HepG2 (cell line): Measurements from ENCODE around the gene SPOP. TPM values are rescaled to one million over a fixed set of nuclear protein-coding genes. Genes with fewer than 3 reads are reported as not detected.

Experiments used
- ATAC-seq: fragments of 200-7000 bp; cut with Tn5 transposase; 3 replicates; pipeline ENCODE4 v1.9.1; 2020; ENCODE audit warnings: mild to moderate bottlenecking, moderate library complexity
- BruUV-seq: library from RNA; stranded (reverse); fragments of 400-500 nt; replicated peaks from 2 replicates; lab custom pipeline; 2021; lab: Mats Ljungman, UMichigan
- CTCF ChIA-PET: fragments of 300-600 bp; formaldehyde crosslinking; extraction: SDS; loops from one replicate; lab custom pipeline; 2021; ENCODE audit warnings: low total read pairs, inconsistent platforms, low intra/inter-chr PET ratio; lab: Yijun Ruan, JAX
- POLR2A ChIA-PET: fragments of 350-600 bp; sonication (Branson Sonifier 250); formaldehyde crosslinking; loops from one replicate; lab custom pipeline; 2020; ENCODE audit warnings: antibody characterized with exemption, inconsistent platforms; lab: Yijun Ruan, JAX
- DNase-seq: peaks from one replicate; pipeline ENCODE4 v3.0.0-alpha.2; 2015; ENCODE audit warnings: low spot score
- FAIRE-seq: peaks from 3 replicates; lab custom pipeline; 2011; peaks lifted over from hg19 to GRCh38; lab: Jason Lieb, UNC
- H2AFZ ChIP-seq: one replicate; pipeline ENCODE4 v1.6.1; 2011; ENCODE audit warnings: low read length, inconsistent platforms
- H3K27ac ChIP-seq: fragments of 300-600 bp; 3 replicates; pipeline ENCODE4 v1.8.0; 2011; ENCODE audit warnings: mixed run types, mild to moderate bottlenecking, mixed read lengths, low read length, inconsistent platforms; ENCODE audit not compliant: insufficient read depth; ENCODE audit errors: extremely low read length
- H3K27me3 ChIP-seq, 2 experiments: fragments of 200-600 bp in 1 of 2; 2 replicates in 1 of 2; 3 replicates in 1 of 2; pipeline versions ENCODE4 v1.6.0 to v1.8.0; 2011; ENCODE audit warnings: low read length in 2 of 2, mild to moderate bottlenecking in 2 of 2, moderate library complexity in 2 of 2, inconsistent platforms in 1 of 2; ENCODE audit not compliant: insufficient read depth in 2 of 2, control insufficient read depth in 1 of 2
- H3K36me3 ChIP-seq, 2 experiments: fragments of 200-600 bp in 1 of 2; replicated peaks in 1 of 2; 2 replicates in 1 of 2; 3 replicates in 1 of 2; pipeline versions ENCODE4 v1.5.1 to v1.8.0; 2011; ENCODE audit warnings: low read length in 2 of 2, inconsistent platforms in 1 of 2; ENCODE audit not compliant: insufficient read depth in 2 of 2, control insufficient read depth in 1 of 2
- H3K4me1 ChIP-seq: 2 replicates; pipeline ENCODE4 v1.5.1; 2012; ENCODE audit warnings: low read length, inconsistent platforms; ENCODE audit not compliant: insufficient read depth
- H3K4me2 ChIP-seq: 2 replicates; pipeline ENCODE4 v1.6.0; 2011; ENCODE audit warnings: low read depth, low read length, inconsistent platforms
- H3K4me3 ChIP-seq, 3 experiments: fragments of 200-600 bp in 1 of 3; sonication (generic), shearing (Covaris generic) in 1 of 3; replicated peaks in 1 of 3; 2 replicates each; pipeline ENCODE4 v1.5.1; 2011 to 2016; ENCODE audit warnings: low read length in 3 of 3, inconsistent platforms in 2 of 3, low read depth in 2 of 3, mild to moderate bottlenecking in 2 of 3, control low read depth in 1 of 3, mixed read lengths in 1 of 3; ENCODE audit not compliant: insufficient read depth in 1 of 3
- H3K79me2 ChIP-seq: one replicate; pipeline ENCODE4 v1.6.1; 2011; ENCODE audit warnings: low read length, inconsistent platforms; ENCODE audit not compliant: insufficient read depth
- H3K9ac ChIP-seq: 2 replicates; pipeline ENCODE4 v1.6.0; 2011; ENCODE audit warnings: mild to moderate bottlenecking, low read depth, low read length, inconsistent platforms; ENCODE audit not compliant: insufficient read depth
- H3K9me3 ChIP-seq: 2 replicates; pipeline ENCODE4 v1.5.1; 2012; ENCODE audit warnings: mild to moderate bottlenecking, low read length
- H4K20me1 ChIP-seq: 2 replicates; pipeline ENCODE4 v1.6.0; 2011; ENCODE audit warnings: inconsistent platforms, mild to moderate bottlenecking, low read length, moderate library complexity; ENCODE audit not compliant: insufficient read depth
- FOXA1 ChIP-seq, 2 experiments: fragments of 450-650 bp in 1 of 2; sonication (generic) in 1 of 2; formaldehyde crosslinking in 1 of 2; IDR thresholded peaks; 2 replicates each; pipeline versions ENCODE4 v1.4.0 to v1.6.1; 2016 to 2020; ENCODE audit warnings: missing genetic modification reagents in 1 of 2
- MTF2 ChIP-seq: sonication (generic); formaldehyde crosslinking; IDR thresholded peaks from 2 replicates; pipeline ENCODE4 v1.5.0; 2020; ENCODE audit warnings: missing genetic modification reagents, borderline replicate concordance
- UBTF ChIP-seq: sonication (generic); formaldehyde crosslinking; IDR thresholded peaks from 2 replicates; pipeline ENCODE4 v1.4.0; 2020; ENCODE audit warnings: mild to moderate bottlenecking, missing genetic modification reagents
- ZFX ChIP-seq: sonication (generic); formaldehyde crosslinking; IDR thresholded peaks from 2 replicates; pipeline ENCODE4 v1.4.0; 2020; ENCODE audit warnings: mild to moderate bottlenecking, low read depth, missing genetic modification reagents, moderate library complexity
- ZNF333 ChIP-seq: sonication (generic); formaldehyde crosslinking; IDR thresholded peaks from 2 replicates; pipeline ENCODE4 v1.4.0; 2020; ENCODE audit warnings: mild to moderate bottlenecking, missing genetic modification reagents, borderline replicate concordance
- WGBS: methylation state at CpG from one replicate; pipeline ENCODE4 v1.1.6; 2017; ENCODE audit warnings: low lambda C conversion rate; 5-methylcytosine and 5-hydroxymethylcytosine counted together
- in situ Hi-C: cut with HindIII; loops from 2 replicates; pipeline ENCODE4 v1.10.0; 2017; ENCODE audit warnings: low pct_unique_long_range_greater_than_20kb; ENCODE audit not compliant: extremely low pct_ligation_motif_present
- intact Hi-C: fragments of 100-400 bp; cut with micrococcal nuclease; formaldehyde crosslinking; loops from one replicate; pipeline ENCODE4 v1.10.0; 2022; ENCODE audit not compliant: unreplicated experiment
- polyA plus RNA-seq, 8 experiments: library from polyadenylated mRNA; depleted of rRNA in 3 of 8; stranded (reverse) in 7 of 8; unstranded in 1 of 8; fragments of >200 nt; fragmentation: Illumina TruSeq in 4 of 8; extraction: Trizol in 4 of 8; gene quantifications; 2 replicates each; pipeline versions ENCODE4 v1.2.1 to v1.2.3, GENCODE V29; 2011 to 2016; ENCODE audit warnings: low read depth in 4 of 8, missing spikeins in 1 of 8, mixed read lengths in 1 of 8; ENCODE audit not compliant: insufficient read depth in 1 of 8
- total RNA-seq, 5 experiments: library from RNA; depleted of rRNA; stranded (reverse); fragments of >200 nt; fragmentation: Illumina TruSeq; extraction: Trizol; gene quantifications; 2 replicates each; pipeline ENCODE4 v1.2.3, GENCODE V29; 2016; ENCODE audit warnings: low read depth in 1 of 5
- TF ChIP-seq, protein P1 (sequence below): sonication (generic); formaldehyde crosslinking; IDR thresholded peaks from 2 replicates; pipeline ENCODE4 v1.4.0; 2020; ENCODE audit warnings: missing genetic modification reagents
- TF ChIP-seq, protein P2 (sequence below): IDR thresholded peaks from 2 replicates; pipeline ENCODE4 v1.6.1; 2016

The SPOP gene
- total and polyA plus RNA-seq, 2 of the 13 experiments (the other 11 are each of a cell fraction or from before 2014, with no cell fraction given), result 52.8 to 60.8 TPM

DNA sequence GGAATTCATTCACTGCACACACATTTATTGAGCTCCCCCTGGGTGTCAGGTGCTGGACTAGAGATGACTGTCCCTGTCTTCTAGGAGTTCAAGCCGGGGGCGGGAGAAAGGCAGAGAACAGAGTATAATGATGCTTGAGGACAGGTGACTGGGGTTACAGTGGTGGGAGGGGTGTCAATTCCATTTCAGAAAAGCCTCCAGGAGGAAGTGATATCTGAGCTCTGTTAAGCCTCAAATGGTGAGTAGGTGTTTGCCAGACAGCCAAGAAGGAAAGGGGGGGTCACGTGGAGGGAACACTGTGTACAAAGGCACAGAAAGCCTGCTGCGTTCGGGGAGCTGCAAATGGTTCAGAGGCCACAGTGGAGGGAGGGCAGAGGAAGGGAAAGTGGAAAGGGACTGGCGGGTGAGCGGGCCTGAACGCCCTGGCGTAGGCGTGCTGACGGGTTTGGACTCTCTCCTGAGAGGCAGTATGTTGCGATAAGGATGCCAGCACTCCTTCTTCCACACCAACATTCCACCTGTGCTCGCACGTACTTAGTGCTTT lies 111.9 kb downstream of the SPOP start (continued):
- TF ChIP-seq, protein P1, sequence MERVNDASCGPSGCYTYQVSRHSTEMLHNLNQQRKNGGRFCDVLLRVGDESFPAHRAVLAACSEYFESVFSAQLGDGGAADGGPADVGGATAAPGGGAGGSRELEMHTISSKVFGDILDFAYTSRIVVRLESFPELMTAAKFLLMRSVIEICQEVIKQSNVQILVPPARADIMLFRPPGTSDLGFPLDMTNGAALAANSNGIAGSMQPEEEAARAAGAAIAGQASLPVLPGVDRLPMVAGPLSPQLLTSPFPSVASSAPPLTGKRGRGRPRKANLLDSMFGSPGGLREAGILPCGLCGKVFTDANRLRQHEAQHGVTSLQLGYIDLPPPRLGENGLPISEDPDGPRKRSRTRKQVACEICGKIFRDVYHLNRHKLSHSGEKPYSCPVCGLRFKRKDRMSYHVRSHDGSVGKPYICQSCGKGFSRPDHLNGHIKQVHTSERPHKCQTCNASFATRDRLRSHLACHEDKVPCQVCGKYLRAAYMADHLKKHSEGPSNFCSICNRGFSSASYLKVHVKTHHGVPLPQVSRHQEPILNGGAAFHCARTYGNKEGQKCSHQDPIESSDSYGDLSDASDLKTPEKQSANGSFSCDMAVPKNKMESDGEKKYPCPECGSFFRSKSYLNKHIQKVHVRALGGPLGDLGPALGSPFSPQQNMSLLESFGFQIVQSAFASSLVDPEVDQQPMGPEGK (CRISPR knock-in tag), result peak; percentile 47; the same call in 1 of the 2 replicates
- TF ChIP-seq UBTF (CRISPR knock-in tag), result peak; percentile 46; the same call in 1 of the 2 replicates
- no peak for TF ChIP-seq FOXA1 (IDR thresholded peaks at IDR 0.05)
- peak; percentile 39 for TF ChIP-seq FOXA1 (CRISPR knock-in tag; IDR thresholded peaks at IDR 0.05)
- TF ChIP-seq, protein P2, sequence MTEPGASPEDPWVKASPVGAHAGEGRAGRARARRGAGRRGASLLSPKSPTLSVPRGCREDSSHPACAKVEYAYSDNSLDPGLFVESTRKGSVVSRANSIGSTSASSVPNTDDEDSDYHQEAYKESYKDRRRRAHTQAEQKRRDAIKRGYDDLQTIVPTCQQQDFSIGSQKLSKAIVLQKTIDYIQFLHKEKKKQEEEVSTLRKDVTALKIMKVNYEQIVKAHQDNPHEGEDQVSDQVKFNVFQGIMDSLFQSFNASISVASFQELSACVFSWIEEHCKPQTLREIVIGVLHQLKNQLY (CRISPR knock-in tag), result 0 out of 2 replicates have a peak, but pooled peaks have one; percentile 9
- peak; percentile 28; the same call in 1 of the 2 replicates for TF ChIP-seq ZFX (CRISPR knock-in tag)

DNA sequence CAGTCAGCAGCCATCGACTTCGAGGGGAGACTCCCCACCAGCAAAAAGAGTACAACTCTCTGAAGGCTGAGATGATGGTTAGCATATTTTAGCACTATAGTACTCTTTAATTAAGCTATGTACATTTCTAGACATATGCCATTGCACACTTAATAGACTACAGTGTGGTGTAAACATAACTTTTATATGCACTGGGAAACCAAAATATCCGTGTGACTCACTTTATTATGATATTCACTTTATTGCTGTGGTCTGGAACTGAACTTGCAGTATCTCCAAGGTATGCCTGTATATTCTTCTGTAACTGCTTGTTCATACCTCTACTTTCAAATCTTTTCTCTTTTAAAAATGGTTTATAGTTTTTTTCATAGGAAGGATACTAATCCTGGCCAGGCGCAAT lies 113.3 kb downstream of the SPOP start:
- TF ChIP-seq ZNF333 (CRISPR knock-in tag) (no peak), MTF2 (CRISPR knock-in tag) (no peak)
- TF ChIP-seq, all 625 proteins: peak for 0
- BruUV-seq, result no TSS peak
- Histone ChIP-seq H3K27me3 (no peaks in the 10 kb centered on the region), H2AFZ (no peak overlapping the region), H3K79me2 (no peaks in the 10 kb centered on the region), H3K4me2 (no peak overlapping the region), H3K9ac (no peak overlapping the region), H3K9me3 (no peaks in the 10 kb centered on the region), H3K4me3 (no peak overlapping the region), H3K4me1 (peaks cover 30% of the 10 kb centered on the region), H3K36me3 (no peaks in the 10 kb centered on the region), H3K27ac (no peak overlapping the region), H4K20me1 (no peaks in the 10 kb centered on the region)
- DNase-seq (no peak), ATAC-seq (no peak), FAIRE-seq (no peak)
- POLR2A ChIA-PET, result interaction anchor here (1.5 kb wide), 1 partner anchor 8 kb away, joined by 4 read pairs; no protein-coding TSS in a partner anchor
- WGBS, result 62% methylated on average over 4 of the region's 4 CpGs
- CTCF ChIA-PET, result no interaction called here
- intact Hi-C loops (loop anchor here (5.0 to 10.0 kb wide), 2 partner anchors 290 to 433 kb away; partner anchors contain the start of gene DLX3), in situ Hi-C loops (loop anchor here (5.0 kb wide), 4 partner anchors 138 to 433 kb away; partner anchors contain the start of genes DLX3, KAT7 and TAC4)
